IMR-90 (cell line): ENCODE results near the gene CKAP5. TPM values are rescaled to one million over a fixed set of nuclear protein-coding genes. Genes with fewer than 3 reads are reported as not detected.
"Not testable (repeated sequence)": the region's sequence is repeated elsewhere in the genome, so short reads cannot be mapped to it uniquely, and the experiment has no call there.

ENCODE experiments used
- ATAC-seq: fragments of 200-7000 bp; cut with Tn5 transposase; 2 replicates; pipeline ENCODE4 v1.9.1; 2020; ENCODE audit warnings: low read depth, mild to moderate bottlenecking, moderate library complexity
- BruUV-seq: library from RNA; stranded (reverse); fragments of 400-500 nt; replicated peaks from 2 replicates; lab custom pipeline; 2021; lab: Mats Ljungman, UMichigan
- CTCF ChIA-PET: fragments of 300-600 bp; formaldehyde crosslinking; extraction: SDS; loops from one replicate; lab custom pipeline; 2021; ENCODE audit warnings: antibody characterized with exemption; lab: Yijun Ruan, JAX
- POLR2A ChIA-PET: fragments of 300-600 bp; sonication (Branson Sonifier 250); formaldehyde crosslinking; loops from one replicate; lab custom pipeline; 2022; ENCODE audit warnings: antibody characterized with exemption; ENCODE audit not compliant: unreplicated experiment; lab: Charles Lee
- DNase-seq: peaks from one replicate; pipeline ENCODE4 v3.0.0; 2013
- H2AFZ ChIP-seq: replicated peaks from 2 replicates; pipeline ENCODE3; 2013; ENCODE audit warnings: low read length, mild to moderate bottlenecking; ENCODE audit not compliant: poor library complexity
- H2AK5ac ChIP-seq: 2 replicates; pipeline ENCODE4 v1.6.1; 2013; ENCODE audit warnings: low read depth, low read length, inconsistent platforms
- H2AK9ac ChIP-seq: replicated peaks from 2 replicates; pipeline ENCODE3; 2013; ENCODE audit warnings: mild to moderate bottlenecking, low read depth, low read length, moderate library complexity; ENCODE audit not compliant: poor library complexity
- H2BK120ac ChIP-seq: 2 replicates; pipeline ENCODE4 v1.6.1; 2013; ENCODE audit warnings: low read depth, low read length, inconsistent platforms
- H2BK15ac ChIP-seq: 3 replicates; pipeline ENCODE4 v1.6.1; 2013; ENCODE audit warnings: low read depth, low read length, inconsistent platforms
- H2BK20ac ChIP-seq: 2 replicates; pipeline ENCODE4 v1.6.1; 2013; ENCODE audit warnings: low read depth, mild to moderate bottlenecking, inconsistent platforms, low read length, moderate library complexity
- H2BK5ac ChIP-seq: 2 replicates; pipeline ENCODE4 v1.6.1; 2013; ENCODE audit warnings: mild to moderate bottlenecking, low read depth, low read length, inconsistent platforms; ENCODE audit not compliant: poor library complexity, severe bottlenecking
- H3K14ac ChIP-seq: replicated peaks from 2 replicates; pipeline ENCODE4 v1.6.1; 2013; ENCODE audit warnings: low read depth, low read length, inconsistent platforms
- H3K18ac ChIP-seq: 2 replicates; pipeline ENCODE4 v1.6.1; 2013; ENCODE audit warnings: low read depth, low read length, control low read depth
- H3K23ac ChIP-seq: 2 replicates; pipeline ENCODE4 v1.6.1; 2013; ENCODE audit warnings: low read depth, low read length, inconsistent platforms
- H3K27ac ChIP-seq: 2 replicates; pipeline ENCODE4 v1.5.1; 2013; ENCODE audit warnings: mild to moderate bottlenecking, control low read depth, low read length; ENCODE audit not compliant: insufficient read depth
- H3K27me3 ChIP-seq: 2 replicates; pipeline ENCODE4 v1.6.1; 2013; ENCODE audit warnings: low read length; ENCODE audit not compliant: control insufficient read depth, insufficient read depth
- H3K36me3 ChIP-seq: 2 replicates; pipeline ENCODE4 v1.6.1; 2013; ENCODE audit warnings: low read length, mixed read lengths; ENCODE audit not compliant: control insufficient read depth, insufficient read depth
- H3K4ac ChIP-seq: 2 replicates; pipeline ENCODE4 v1.6.1; 2013; ENCODE audit warnings: low read depth, low read length, inconsistent platforms
- H3K4me1 ChIP-seq: 2 replicates; pipeline ENCODE4 v1.6.1; 2013; ENCODE audit warnings: low read length, mixed read lengths; ENCODE audit not compliant: control insufficient read depth, insufficient read depth
- H3K4me2 ChIP-seq: 2 replicates; pipeline ENCODE4 v1.6.1; 2013; ENCODE audit warnings: low read depth, mild to moderate bottlenecking, control low read depth, low read length, moderate library complexity
- H3K4me3 ChIP-seq: 2 replicates; pipeline ENCODE4 v1.5.1; 2013; ENCODE audit warnings: low read depth, mild to moderate bottlenecking, control low read depth, low read length, moderate library complexity; ENCODE audit not compliant: insufficient read depth
- H3K56ac ChIP-seq: 2 replicates; pipeline ENCODE4 v1.6.1; 2013; ENCODE audit warnings: low read length, inconsistent platforms; ENCODE audit not compliant: insufficient read depth; ENCODE audit errors: extremely low read depth
- H3K79me1 ChIP-seq, 2 experiments: 2 replicates each; pipeline ENCODE4 v1.6.1; 2013; ENCODE audit warnings: low read length in 2 of 2, inconsistent platforms in 1 of 2, low read depth in 1 of 2
- H3K9ac ChIP-seq: 2 replicates; pipeline ENCODE4 v1.6.1; 2013; ENCODE audit warnings: low read depth, low read length, control low read depth
- H3K9me1 ChIP-seq: 2 replicates; pipeline ENCODE4 v1.6.1; 2013; ENCODE audit warnings: low read length, inconsistent platforms; ENCODE audit not compliant: insufficient read depth
- H3K9me3 ChIP-seq: 2 replicates; pipeline ENCODE4 v1.6.1; 2013; ENCODE audit warnings: low read length; ENCODE audit not compliant: control insufficient read depth, insufficient read depth
- H4K20me1 ChIP-seq: 2 replicates; pipeline ENCODE4 v1.6.1; 2013; ENCODE audit warnings: low read length, inconsistent platforms; ENCODE audit not compliant: insufficient read depth
- H4K5ac ChIP-seq: 2 replicates; pipeline ENCODE4 v1.6.1; 2013; ENCODE audit warnings: mild to moderate bottlenecking, low read depth, low read length, control low read depth
- H4K8ac ChIP-seq, 2 experiments: 2 replicates each; pipeline ENCODE4 v1.6.1; 2013; ENCODE audit warnings: low read depth in 2 of 2, low read length in 2 of 2, control low read depth in 1 of 2, inconsistent platforms in 1 of 2
- H4K91ac ChIP-seq: 2 replicates; pipeline ENCODE4 v1.6.1; 2013; ENCODE audit warnings: low read depth, low read length, inconsistent platforms; ENCODE audit not compliant: insufficient read depth
- WGBS, 2 experiments: methylation state at CpG; one replicate each; pipeline versions ENCODE4 v1.1.5 to v1.1.7; 2013; ENCODE audit warnings: missing lambda C conversion rate in 2 of 2; ENCODE audit not compliant: insufficient read length in 1 of 2; ENCODE audit errors: extremely low coverage in 2 of 2; 5-methylcytosine and 5-hydroxymethylcytosine counted together
- dilution Hi-C: fragments of 300-500 bp; cut with HindIII; formaldehyde crosslinking; loops from one replicate; pipeline ENCODE4 v1.14.3; 2018; ENCODE audit warnings: low sequenced_read_pairs; ENCODE audit not compliant: unreplicated experiment
- in situ Hi-C: fragments of 300-500 bp; cut with MboI; formaldehyde crosslinking; loops from 3 replicates; pipeline ENCODE4 v1.14.3; 2019; ENCODE audit warnings: low sequenced_read_pairs, inconsistent platforms, mixed read lengths
- intact Hi-C: fragments of 100-400 bp; cut with micrococcal nuclease; formaldehyde crosslinking; loops from 2 replicates; pipeline ENCODE4 v1.10.0; 2022
- polyA plus RNA-seq, 3 experiments: library from polyadenylated mRNA; depleted of rRNA; stranded (reverse); fragments of >200 nt; gene quantifications; 2 replicates each; pipeline ENCODE4 v1.2.3, GENCODE V29; 2012; ENCODE audit warnings: low replicate concordance in 1 of 3
- total RNA-seq: library from RNA; depleted of rRNA; stranded (reverse); fragments of >200 nt; gene quantifications from 2 replicates; pipeline ENCODE4 v1.2.3, GENCODE V29; 2012

The CKAP5 gene
- total and polyA plus RNA-seq, 2 of the 4 experiments (the other 2 are of a cell fraction), result 59.5 to 79.2 TPM

GRCh38 chr11:46717825-46718154, 128.3 kb downstream of the CKAP5 start:
- H3K36me3 ChIP-seq, H3K27ac ChIP-seq, H2BK5ac ChIP-seq, H3K9ac ChIP-seq, ATAC-seq, BruUV-seq, H3K4me3 ChIP-seq, H4K91ac ChIP-seq, POLR2A ChIA-PET, H3K4me2 ChIP-seq, CTCF ChIA-PET, H3K79me1 ChIP-seq, H3K27me3 ChIP-seq, H4K20me1 ChIP-seq, H2AK9ac ChIP-seq, dilution Hi-C loops, intact Hi-C loops, H3K14ac ChIP-seq, H2AK5ac ChIP-seq, in situ Hi-C loops, H3K56ac ChIP-seq, H3K9me3 ChIP-seq, DNase-seq: not testable (repeated sequence)
- H4K8ac ChIP-seq, result peak overlapping the region; percentile 3 to 69; a peak in 2 of 4 replicates
- H2BK20ac ChIP-seq, result peak overlapping the region; percentile 25; the same call in 1 of the 2 replicates
- peak overlapping the region; percentile 65; the same call in 1 of the 2 replicates for H3K23ac ChIP-seq
- H2BK15ac ChIP-seq, result peak overlapping the region; percentile 19; the same call in 1 of the 3 replicates
- H3K4ac ChIP-seq, result peak overlapping the region; percentile 78
- H3K18ac ChIP-seq, result peak overlapping the region; percentile 76; the same call in 1 of the 2 replicates
- peak overlapping the region; percentile 77 for H2BK120ac ChIP-seq
- peaks cover 19% of the 10 kb centered on the region for H3K9me1 ChIP-seq
- peak overlapping the region; percentile 87 for H2AFZ ChIP-seq
- H3K4me1 ChIP-seq, result peaks cover 14% of the 10 kb centered on the region
- H4K5ac ChIP-seq, result peak overlapping the region; percentile 98
- no CpG with 5 or more reads among the region's 2 CpGs for WGBS, 2 experiments
